GM13977 (cell line): ENCODE measurements around the gene CENPU.
"Not testable (repeated sequence)": the region's sequence is repeated elsewhere in the genome, so short reads cannot be mapped to it uniquely, and the experiment has no call there.

Experiments used
- DNase-seq: peaks from one replicate; pipeline ENCODE4 v3.0.0; 2012; ENCODE audit warnings: low spot score
- in situ Hi-C: fragments of 300-500 bp; cut with MboI; formaldehyde crosslinking; loops from one replicate; pipeline ENCODE4 v1.12.0; 2022; ENCODE audit warnings: low sequenced_read_pairs, low pct_unique_long_range_greater_than_20kb, mixed read lengths, inconsistent platforms; ENCODE audit not compliant: unreplicated experiment
- TF ChIP-seq, protein P1 (sequence below): IDR thresholded peaks from 2 replicates; pipeline ENCODE4 v1.5.1; 2012; ENCODE audit warnings: mild to moderate bottlenecking, control low read depth; ENCODE audit not compliant: insufficient read depth; ENCODE audit errors: extremely low read depth, missing control alignments

The CENPU gene

DNA sequence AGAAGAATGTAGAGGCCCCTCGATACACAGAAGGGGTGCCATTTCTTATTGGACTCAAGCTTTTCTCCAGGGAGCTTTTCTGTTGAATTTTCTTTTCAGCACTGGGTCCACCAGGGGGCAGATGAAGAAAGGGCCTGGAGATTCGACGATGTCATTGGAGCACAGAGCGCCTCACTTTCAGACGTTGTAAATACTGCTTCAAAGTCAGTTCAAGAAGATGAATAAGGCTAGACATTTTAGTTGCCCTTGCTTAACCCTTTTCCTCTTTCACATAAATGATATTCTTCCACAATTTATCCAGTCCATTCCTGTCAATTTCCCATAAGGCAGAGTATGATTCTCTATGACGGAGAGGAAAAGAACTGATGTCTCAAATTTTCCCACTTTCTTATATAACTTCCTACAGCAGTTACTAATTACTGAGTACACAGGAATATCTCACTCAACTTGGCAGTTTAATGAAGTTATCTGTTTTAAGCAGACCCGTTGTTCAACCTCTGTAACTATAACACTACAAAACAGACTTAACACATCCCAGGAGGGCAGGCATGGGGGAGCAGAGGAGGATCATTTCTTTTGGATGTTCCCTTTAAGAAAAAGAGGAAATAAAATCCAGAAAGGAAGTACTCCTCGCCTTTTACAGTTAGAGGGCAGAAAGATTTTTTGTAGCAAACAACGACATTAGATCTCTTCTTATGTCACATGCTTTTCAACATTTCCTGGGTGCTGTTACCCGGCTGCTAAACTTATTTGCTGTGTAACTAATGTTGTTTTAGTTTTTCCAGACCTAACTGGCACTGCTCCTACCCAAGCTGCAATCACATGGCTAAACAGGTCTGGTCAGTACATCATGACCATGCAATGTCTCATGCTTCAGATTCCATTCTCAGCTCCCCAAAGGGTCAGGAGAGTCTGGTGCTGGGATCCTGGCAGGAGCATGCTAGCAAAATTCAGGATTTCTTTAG is 12.2 kb upstream of the CENPU start:
- in situ Hi-C loops = no loop called here
- peak; percentile 88 for DNase-seq
- TF ChIP-seq, protein P1, sequence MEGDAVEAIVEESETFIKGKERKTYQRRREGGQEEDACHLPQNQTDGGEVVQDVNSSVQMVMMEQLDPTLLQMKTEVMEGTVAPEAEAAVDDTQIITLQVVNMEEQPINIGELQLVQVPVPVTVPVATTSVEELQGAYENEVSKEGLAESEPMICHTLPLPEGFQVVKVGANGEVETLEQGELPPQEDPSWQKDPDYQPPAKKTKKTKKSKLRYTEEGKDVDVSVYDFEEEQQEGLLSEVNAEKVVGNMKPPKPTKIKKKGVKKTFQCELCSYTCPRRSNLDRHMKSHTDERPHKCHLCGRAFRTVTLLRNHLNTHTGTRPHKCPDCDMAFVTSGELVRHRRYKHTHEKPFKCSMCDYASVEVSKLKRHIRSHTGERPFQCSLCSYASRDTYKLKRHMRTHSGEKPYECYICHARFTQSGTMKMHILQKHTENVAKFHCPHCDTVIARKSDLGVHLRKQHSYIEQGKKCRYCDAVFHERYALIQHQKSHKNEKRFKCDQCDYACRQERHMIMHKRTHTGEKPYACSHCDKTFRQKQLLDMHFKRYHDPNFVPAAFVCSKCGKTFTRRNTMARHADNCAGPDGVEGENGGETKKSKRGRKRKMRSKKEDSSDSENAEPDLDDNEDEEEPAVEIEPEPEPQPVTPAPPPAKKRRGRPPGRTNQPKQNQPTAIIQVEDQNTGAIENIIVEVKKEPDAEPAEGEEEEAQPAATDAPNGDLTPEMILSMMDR = peak; percentile 82

DNA sequence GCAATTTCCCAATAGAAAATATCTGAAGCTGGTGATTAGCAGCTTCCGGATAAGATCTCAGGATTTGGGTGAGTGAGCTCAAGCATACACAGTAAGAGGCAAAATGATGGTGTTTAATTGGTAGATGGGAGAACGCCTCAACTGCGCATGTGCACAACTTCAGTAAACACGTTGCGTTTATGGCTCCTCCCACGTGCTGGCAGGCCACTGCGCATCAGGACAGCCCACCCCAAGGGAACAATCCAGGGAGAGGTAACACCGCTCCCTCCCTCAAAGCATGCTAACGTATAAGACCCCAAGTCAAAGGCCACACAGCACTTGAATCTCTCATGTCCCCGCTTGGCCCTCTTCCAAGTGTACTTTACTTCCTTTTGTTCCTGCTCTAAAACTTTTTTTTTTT is 10.3 kb upstream of the CENPU start:
- TF ChIP-seq, protein P1 = no peak
- no peak for DNase-seq
- in situ Hi-C loops = no loop called here

DNA sequence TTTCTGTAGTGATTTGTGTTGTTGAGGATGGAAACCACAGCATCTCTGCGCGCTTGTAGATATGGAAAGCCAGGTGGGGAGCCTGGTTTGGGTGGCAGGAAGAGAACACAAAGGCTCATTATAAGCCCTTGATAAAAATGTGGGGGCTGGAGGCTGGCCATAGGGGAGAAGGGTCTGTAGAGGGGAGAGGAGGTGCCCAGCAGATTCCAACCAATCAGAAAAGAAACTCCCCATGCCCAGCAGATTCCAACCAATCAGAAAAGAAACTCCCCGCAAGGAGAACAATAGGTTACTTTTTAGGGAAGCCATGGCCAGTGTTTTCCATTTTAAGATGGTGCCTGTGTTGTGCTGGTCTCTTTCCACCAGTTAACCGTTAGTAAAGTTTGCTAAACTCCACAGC is 9.8 kb upstream of the CENPU start:
- TF ChIP-seq, protein P1 = no peak
- DNase-seq = no peak
- in situ Hi-C loops = no loop called here

GRCh38 chr4:184741651-184742050 is 7.8 kb upstream of the CENPU start:
- DNase-seq, in situ Hi-C loops: not testable (repeated sequence)

GRCh38 chr4:184740980-184741391 is 7.1 kb upstream of the CENPU start:
- no peak for DNase-seq
- in situ Hi-C loops = no loop called here
- TF ChIP-seq, protein P1 = peak; percentile 5

GRCh38 chr4:184739575-184739974 is 5.7 kb upstream of the CENPU start:
- in situ Hi-C loops = not testable (repeated sequence)

GRCh38 chr4:184734758-184735157 is 862 bp upstream of the CENPU start:
- TF ChIP-seq, protein P1 = no peak
- no peak for DNase-seq
- in situ Hi-C loops = no loop called here

More at GRCh38 chr4:184739575-184739974, 5.7 kb upstream of the CENPU start:
- not testable (repeated sequence) for DNase-seq
